ENCODE data around the gene KLHL26. TPM values are rescaled to one million over a fixed set of nuclear protein-coding genes. Genes with fewer than 3 reads are reported as not detected.

The KLHL26 gene
- total RNA-seq, 1 experiment from 2014 or later: 10.7 TPM

GRCh38 chr19:18666784-18667183 lies 30.0 kb downstream of the KLHL26 start:
- no peak overlapping the region for H3K14ac ChIP-seq (ENCODE audit: insufficient read depth, low read length)
- no CpG with 5 or more reads among the region's 5 CpGs for WGBS (ENCODE audit: extremely low coverage, insufficient read length, low lambda C conversion rate)
- H3K9me3 ChIP-seq (ENCODE audit: control insufficient read depth, low read depth, low read length): no peaks in the 10 kb centered on the region

More at GRCh38 chr19:18666784-18667183, 30.0 kb downstream of the KLHL26 start:
- Histone ChIP-seq H4K8ac (replicated peaks; ENCODE audit: insufficient read length, low read depth, low read length) (no peak overlapping the region), H3K56ac (ENCODE audit: insufficient read length, low read depth, low read length) (no peak overlapping the region), H3K79me1 (ENCODE audit: insufficient read depth, low read depth, low read length, poor library complexity, severe bottlenecking) (no peaks in the 10 kb centered on the region), H3K27me3 (ENCODE audit: insufficient read depth, low read length) (no peaks in the 10 kb centered on the region), H3K4ac (ENCODE audit: low read depth, low read length) (no peak overlapping the region), H2BK120ac (ENCODE audit: low read depth, low read length, poor library complexity, severe bottlenecking) (no peak overlapping the region), H2BK5ac (ENCODE audit: insufficient read length, low read length) (no peak overlapping the region), H3K23me2 (ENCODE audit: insufficient read length, low read depth, low read length, poor library complexity, severe bottlenecking) (no peaks in the 10 kb centered on the region), H3K4me2 (ENCODE audit: insufficient read depth, insufficient read length, low read length) (no peak overlapping the region), H4K91ac (ENCODE audit: insufficient read length, low read depth, low read length) (no peak overlapping the region), H2BK15ac (ENCODE audit: low read depth, low read length) (no peak overlapping the region), H3K18ac (ENCODE audit: insufficient read length, low read depth, low read length) (no peak overlapping the region), H3K27ac (ENCODE audit: insufficient read length, low read depth, low read length) (no peak overlapping the region), H3T11ph (ENCODE audit: low read length) (no peak overlapping the region), H4K20me1 (ENCODE audit: control insufficient read depth, insufficient read depth, insufficient read length) (no peaks in the 10 kb centered on the region), H2BK20ac (ENCODE audit: low read depth, low read length, poor library complexity, severe bottlenecking) (no peak overlapping the region), H2BK12ac (ENCODE audit: insufficient read length, low read depth, low read length) (no peak overlapping the region), H3K4me1 (ENCODE audit: insufficient read depth, low read length) (no peaks in the 10 kb centered on the region), H4K5ac (ENCODE audit: insufficient read length, low read depth, low read length) (no peak overlapping the region), H3K9ac (ENCODE audit: extremely low read depth, insufficient read length, low read length) (no peak overlapping the region), H2AFZ (ENCODE audit: low read length) (no peak overlapping the region), H2AK5ac (ENCODE audit: insufficient read length, low read length) (no peak overlapping the region), H3K79me2 (ENCODE audit: insufficient read depth, low read length) (no peaks in the 10 kb centered on the region), H3K23ac (ENCODE audit: insufficient read length, low read depth, low read length) (no peak overlapping the region)
- peaks cover 3 to 9% of the 10 kb centered on the region in 2 experiments for H3K4me1 Mint-ChIP-seq
- no peak for DNase-seq
- H3K27me3 Mint-ChIP-seq (ENCODE audit: low read depth): no peaks in the 10 kb centered on the region
- no peaks in the 10 kb centered on the region for H3K9me3 Mint-ChIP-seq
- no peak for TF ChIP-seq CTCF (conservative IDR thresholded peaks at IDR 0.05)
- no peak overlapping the region for H3K4me3 Mint-ChIP-seq
- peaks cover 0 to 20% (median 14%) of the 10 kb centered on the region in 3 experiments; a peak in 5 of 7 replicates for H3K36me3 Mint-ChIP-seq (ENCODE audit: insufficient read depth in 1 of 3, low read depth in 3 of 3)
- H3K27ac Mint-ChIP-seq: no peak overlapping the region

Measured in H9 (cell line).